CD4-positive, alpha-beta T cell (primary cell): Measurements from ENCODE around the gene KRT20. TPM values are rescaled to one million over a fixed set of nuclear protein-coding genes. Genes with fewer than 3 reads are reported as not detected.

ENCODE experiments used
- ATAC-seq: fragments of 200-7000 bp; cut with Tn5 transposase; one replicate; pipeline ENCODE4 v1.10.0; 2022; ENCODE audit warnings: mild to moderate bottlenecking; ENCODE audit not compliant: poor library complexity
- CTCF ChIA-PET: fragments of 350-600 bp; sonication (Branson Sonifier 250); formaldehyde crosslinking; loops from one replicate; lab custom pipeline; 2021; ENCODE audit warnings: antibody characterized with exemption, inconsistent platforms; lab: Charles Lee
- POLR2A ChIA-PET: fragments of 350-600 bp; sonication (Branson Sonifier 250); formaldehyde crosslinking; loops from one replicate; lab custom pipeline; 2021; ENCODE audit warnings: antibody characterized with exemption, inconsistent platforms; lab: Charles Lee
- DNase-seq, 14 experiments: peaks; one replicate each; pipeline ENCODE4 v3.0.0-alpha.2; 2013 to 2020; ENCODE audit warnings: mixed read lengths in 2 of 14
- H3K27ac ChIP-seq, 2 donors: one replicate each; pipeline versions ENCODE4 v1.5.1 to v1.7.0; 2013; ENCODE audit warnings: low read length in 2 of 2, low read depth in 1 of 2, mild to moderate bottlenecking in 1 of 2
- H3K27me3 ChIP-seq, 2 experiments: 1 replicate in 1 of 2; 2 replicates in 1 of 2; pipeline versions ENCODE4 v1.6.1 to v1.7.0; 2013; ENCODE audit warnings: low read length in 2 of 2, control low read depth in 1 of 2, mild to moderate bottlenecking in 1 of 2, moderate library complexity in 1 of 2; ENCODE audit not compliant: insufficient read depth in 2 of 2, control insufficient read depth in 1 of 2
- H3K36me3 ChIP-seq: one replicate; pipeline ENCODE4 v1.6.1; 2013; ENCODE audit warnings: low read length, control low read depth; ENCODE audit not compliant: insufficient read depth
- H3K4me1 ChIP-seq: one replicate; pipeline ENCODE4 v1.6.1; 2013; ENCODE audit warnings: low read length, control low read depth; ENCODE audit not compliant: insufficient read depth
- H3K4me3 ChIP-seq: one replicate; pipeline ENCODE4 v1.5.1; 2013; ENCODE audit warnings: mild to moderate bottlenecking, low read length, moderate library complexity
- H3K9me3 ChIP-seq, 2 experiments: 1 replicate in 1 of 2; 2 replicates in 1 of 2; pipeline versions ENCODE4 v1.6.1 to v1.7.0; 2013; ENCODE audit warnings: low read length in 2 of 2, mild to moderate bottlenecking in 2 of 2, control low read depth in 1 of 2, moderate library complexity in 1 of 2; ENCODE audit not compliant: control insufficient read depth in 1 of 2, insufficient read depth in 1 of 2
- H3K27ac Mint-ChIP-seq: one replicate; pipeline ENCODE4 v1.8.0; 2020; ENCODE audit warnings: mixed read lengths
- H3K27me3 Mint-ChIP-seq: one replicate; pipeline ENCODE4 v1.8.0; 2021; ENCODE audit warnings: mixed read lengths
- H3K36me3 Mint-ChIP-seq: one replicate; pipeline ENCODE4 v1.8.0; 2021; ENCODE audit warnings: low read depth, mixed read lengths
- H3K4me1 Mint-ChIP-seq: one replicate; pipeline ENCODE4 v1.8.0; 2021; ENCODE audit warnings: low read depth, mixed read lengths
- H3K4me3 Mint-ChIP-seq: one replicate; pipeline ENCODE4 v1.8.0; 2020; ENCODE audit warnings: mild to moderate bottlenecking, mixed read lengths
- H3K9me3 Mint-ChIP-seq: one replicate; pipeline ENCODE4 v1.8.0; 2020; ENCODE audit warnings: mixed read lengths
- CTCF ChIP-seq: fragments of 200-600 bp; IDR thresholded peaks from one replicate; pipeline ENCODE4 v1.8.0; 2022; ENCODE audit warnings: antibody characterized with exemption, mild to moderate bottlenecking
- intact Hi-C, 2 experiments: fragments of 100-400 bp; cut with DNase I in 1 of 2; cut with micrococcal nuclease in 1 of 2; formaldehyde crosslinking; loops; one replicate each; pipeline versions ENCODE4 v1.15.1 to v1.9.0; 2023 to 2025; cut with DNase I, micrococcal nuclease
- total RNA-seq, 174 experiments: library from RNA in 2 of 174; stranded (reverse) in 2 of 174; gene quantifications; one replicate each; pipeline ENCODE4 v1.2.3 and lab custom pipeline; 2021 to 2026

Gene KRT20
- total RNA-seq, 2 experiments from 2014 or later = not detected

- no peak within 1 kb of the TSS for H3K4me3 Mint-ChIP-seq
- ATAC-seq (no peak), DNase-seq (no peak)
- no peak within 1 kb of the TSS for H3K4me3 ChIP-seq
- intact Hi-C loops = no loop called here
- H3K4me1 Mint-ChIP-seq = no peaks in the 10 kb centered on the region
- TF ChIP-seq CTCF = no peak
- H3K4me1 ChIP-seq = no peaks in the 10 kb centered on the region
- no peaks in the 10 kb centered on the region for H3K9me3 Mint-ChIP-seq
- H3K27me3 ChIP-seq = peaks cover 14 to 24% of the 10 kb centered on the region in 2 experiments
- H3K27ac ChIP-seq = no peak within 1 kb of the TSS
- H3K36me3 Mint-ChIP-seq = no peaks in the 10 kb centered on the region
- no peaks in the 10 kb centered on the region for H3K36me3 ChIP-seq
- no peaks in the 10 kb centered on the region for H3K9me3 ChIP-seq
- no peak within 1 kb of the TSS for H3K27ac Mint-ChIP-seq
- H3K27me3 Mint-ChIP-seq = peaks cover 57% of the 10 kb centered on the region
- ChIA-PET CTCF (interaction anchor here (1.1 kb wide), 1 partner anchor 10 kb away, joined by 5 read pairs; no protein-coding TSS in a partner anchor), POLR2A (no interaction called here)
Measured at GRCh38 chr17:40866838-40867237, 18.2 kb downstream of the KRT20 start, which contains the start of gene KRT12. Gene KRT12, minus strand, starts transcription at chr17:40867223. Its CDS starts 37 bp downstream, at chr17:40867186.

GRCh38 chr17:40864661-40865390 lies 20.2 kb downstream of the KRT20 start:
- ATAC-seq (no peak), DNase-seq (no peak)
- Mint-ChIP-seq H3K27me3 (peaks cover 42% of the 10 kb centered on the region), H3K36me3 (no peaks in the 10 kb centered on the region), H3K27ac (no peak overlapping the region), H3K9me3 (no peaks in the 10 kb centered on the region), H3K4me3 (no peak overlapping the region), H3K4me1 (no peaks in the 10 kb centered on the region)
- Histone ChIP-seq H3K36me3 (no peaks in the 10 kb centered on the region), H3K4me3 (no peak overlapping the region), H3K4me1 (no peaks in the 10 kb centered on the region), H3K27me3 (peaks cover 5 to 14% of the 10 kb centered on the region in 2 experiments), H3K9me3 (no peaks in the 10 kb centered on the region), H3K27ac (no peak overlapping the region)
- CTCF ChIA-PET = no interaction called here
- intact Hi-C loops = no loop called here
- POLR2A ChIA-PET = no interaction called here
- TF ChIP-seq CTCF = no peak

- no peaks in the 10 kb centered on the region for H3K36me3 ChIP-seq
- POLR2A ChIA-PET = no interaction called here
- peaks cover 5 to 11% of the 10 kb centered on the region in 2 experiments for H3K27me3 ChIP-seq
- H3K27me3 Mint-ChIP-seq = peaks cover 35% of the 10 kb centered on the region
- H3K9me3 ChIP-seq = no peaks in the 10 kb centered on the region
- no peak overlapping the region for H3K4me3 ChIP-seq
- no peaks in the 10 kb centered on the region for H3K4me1 Mint-ChIP-seq
- H3K36me3 Mint-ChIP-seq = no peaks in the 10 kb centered on the region
- ATAC-seq (no peak), DNase-seq (peak in 1 of 14 experiments; percentile 5)
- no peak for TF ChIP-seq CTCF
- intact Hi-C loops = no loop called here
- H3K27ac ChIP-seq = no peak overlapping the region
- no peak overlapping the region for H3K4me3 Mint-ChIP-seq
- H3K27ac Mint-ChIP-seq = no peak overlapping the region
- CTCF ChIA-PET = no interaction called here
- H3K9me3 Mint-ChIP-seq = no peaks in the 10 kb centered on the region
- H3K4me1 ChIP-seq = no peaks in the 10 kb centered on the region
Measured at GRCh38 chr17:40862985-40863733, 21.9 kb downstream of the KRT20 start.
